DMS 273 (cell line): ENCODE measurements around the gene SBNO2.

ENCODE experiments used
- DNase-seq: peaks from one replicate; lab custom pipeline; 2025; ENCODE audit not compliant: unreplicated experiment; lab: John Stamatoyannopoulos, UW

The SBNO2 gene

DNA sequence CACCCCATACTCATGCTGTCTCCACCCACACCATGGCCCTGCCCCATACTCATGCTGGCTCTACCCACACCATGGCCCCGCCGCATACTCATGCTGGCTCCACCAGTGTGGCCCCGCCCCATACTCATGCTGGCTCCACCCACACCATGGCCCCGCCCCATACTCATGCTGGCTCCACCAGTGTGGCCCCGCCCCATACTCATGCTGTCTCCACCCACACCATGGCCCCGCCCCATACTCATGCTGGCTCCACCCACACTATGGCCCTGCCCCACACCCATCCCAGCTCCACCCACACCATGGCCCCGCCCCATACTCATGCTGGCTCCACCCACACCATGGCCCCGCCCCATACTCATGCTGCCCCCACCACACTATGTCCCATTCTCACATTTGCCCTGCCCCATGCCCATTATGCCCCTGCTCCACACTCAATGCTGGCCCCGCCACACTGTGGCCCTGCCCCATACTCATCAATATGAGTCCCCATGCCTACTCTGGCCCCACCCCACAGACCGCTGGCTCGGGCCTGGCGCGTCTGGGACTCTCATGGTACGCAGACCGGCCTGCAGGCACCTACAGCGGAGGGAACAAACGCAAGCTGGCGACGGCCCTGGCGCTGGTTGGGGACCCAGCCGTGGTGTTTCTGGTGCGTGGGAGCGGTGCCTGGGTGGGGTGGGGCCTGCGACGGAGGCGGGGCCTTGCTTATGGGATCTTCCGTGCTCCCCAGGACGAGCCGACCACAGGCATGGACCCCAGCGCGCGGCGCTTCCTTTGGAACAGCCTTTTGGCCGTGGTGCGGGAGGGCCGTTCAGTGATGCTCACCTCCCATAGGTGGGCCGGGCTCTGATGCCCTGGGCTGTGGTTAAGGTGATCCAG, 110.8 kb downstream of the SBNO2 start:
- no peak for DNase-seq

DNA sequence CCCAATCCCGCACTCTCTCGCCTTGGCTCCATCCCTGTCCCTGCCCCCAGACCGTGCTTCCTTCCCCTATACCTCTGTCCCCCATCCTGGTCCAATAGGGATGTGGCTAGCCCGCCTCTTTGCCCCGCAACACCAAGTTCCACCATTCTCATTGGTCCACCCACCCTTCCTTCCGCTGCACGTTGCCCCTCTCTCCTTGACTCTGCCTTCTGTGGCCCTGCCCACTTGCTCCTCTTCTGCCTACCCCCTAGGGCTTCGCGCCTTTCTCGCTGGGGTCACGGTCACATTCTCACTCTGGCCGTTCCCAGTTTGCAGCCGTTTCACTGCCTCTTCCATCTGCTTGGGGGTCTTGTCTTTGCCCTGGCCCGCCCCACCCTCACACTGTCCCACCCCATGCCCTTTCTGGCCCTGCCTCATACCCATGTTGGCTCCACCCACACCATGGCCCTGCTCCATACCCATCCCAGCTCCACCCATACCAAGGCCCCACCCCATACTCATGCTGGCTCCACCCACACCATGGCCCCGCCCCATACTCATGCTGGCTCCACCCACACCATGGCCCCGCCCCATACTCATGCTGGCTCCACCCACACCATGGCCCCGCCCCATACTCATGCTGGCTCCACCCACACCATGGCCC, 111.6 kb downstream of the SBNO2 start:
- no peak for DNase-seq

DNA sequence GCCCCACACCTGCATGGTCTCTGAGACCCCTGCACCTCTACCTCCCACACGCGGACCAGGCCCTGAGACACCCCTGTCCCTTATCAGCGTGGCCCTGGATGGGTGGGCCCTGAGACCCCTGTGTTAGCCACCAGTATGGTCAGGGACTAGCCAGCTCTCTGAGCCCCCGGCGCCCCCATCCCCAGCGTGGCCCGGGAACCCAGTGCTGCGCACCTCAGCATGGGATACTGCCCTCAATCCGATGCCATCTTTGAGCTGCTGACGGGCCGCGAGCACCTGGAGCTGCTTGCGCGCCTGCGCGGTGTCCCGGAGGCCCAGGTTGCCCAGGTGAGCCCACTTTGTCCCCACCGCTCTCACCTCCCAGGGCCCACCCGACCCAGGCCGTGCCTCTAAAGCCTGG, 112.1 kb downstream of the SBNO2 start:
- DNase-seq: no peak

DNA sequence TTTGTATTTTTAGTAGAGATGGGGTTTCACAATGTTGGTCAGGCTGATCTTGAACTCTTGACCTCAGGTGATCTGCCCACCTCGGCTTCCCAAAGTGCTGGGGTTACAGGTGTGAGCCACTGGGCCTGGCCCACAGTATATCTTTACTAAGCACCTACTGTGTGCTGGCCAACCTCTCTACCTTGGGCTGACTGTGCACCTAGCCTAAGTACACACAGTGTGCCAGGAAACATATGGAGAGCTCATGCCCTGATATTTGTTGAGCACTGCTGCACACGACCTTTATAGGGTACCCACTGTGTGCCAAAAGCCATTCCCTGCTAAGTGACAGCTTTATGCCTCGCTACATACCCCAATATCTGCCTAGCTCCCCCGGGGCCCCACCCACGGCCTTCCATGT, 113.4 kb downstream of the SBNO2 start:
- DNase-seq: no peak

DNA sequence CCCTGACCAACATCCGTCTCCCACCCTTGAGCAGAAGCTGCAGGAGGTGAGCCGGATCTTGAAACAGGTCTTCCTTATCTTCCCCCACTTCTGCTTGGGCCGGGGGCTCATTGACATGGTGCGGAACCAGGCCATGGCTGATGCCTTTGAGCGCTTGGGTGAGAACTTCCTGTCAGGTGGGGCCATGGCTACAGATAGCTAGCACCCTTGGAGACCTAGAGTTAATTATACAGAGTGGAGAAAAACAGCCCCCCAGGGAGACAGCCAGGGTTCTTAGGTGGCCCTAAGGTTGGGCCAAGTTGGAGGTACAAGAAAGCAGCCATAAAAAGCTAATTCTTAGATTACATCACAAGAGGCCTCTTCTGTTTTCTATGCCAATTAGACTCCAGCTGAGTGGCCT, 116.0 kb downstream of the SBNO2 start:
- DNase-seq: no peak
